RWPE1 (cell line): Measurements from ENCODE around the gene PPP6R3.
"Not testable (repeated sequence)": the region's sequence is repeated elsewhere in the genome, so short reads cannot be mapped to it uniquely, and the experiment has no call there.

Source experiments
- CTCF ChIA-PET: fragments of 350-600 bp; sonication (Branson Sonifier 250); formaldehyde crosslinking; extraction: SDS; loops from one replicate; lab custom pipeline; 2021; lab: Yijun Ruan, JAX
- POLR2A ChIA-PET: fragments of 400-600 bp; formaldehyde crosslinking; extraction: SDS; loops from one replicate; lab custom pipeline; 2020; ENCODE audit warnings: antibody characterized with exemption; ENCODE audit not compliant: low non-redundant PET; lab: Yijun Ruan, JAX
- DNase-seq: peaks from one replicate; pipeline ENCODE4 v3.0.0; 2012; ENCODE audit warnings: low spot score
- H3K27ac ChIP-seq: fragments of 450-650 bp; 2 replicates; pipeline ENCODE4 v1.5.1; 2017
- TF ChIP-seq, protein P1 (sequence below): fragments of 450-650 bp; conservative IDR thresholded peaks from 2 replicates; pipeline ENCODE4 v1.5.1; 2017; ENCODE audit warnings: low read depth, mild to moderate bottlenecking

Gene PPP6R3

DNA sequence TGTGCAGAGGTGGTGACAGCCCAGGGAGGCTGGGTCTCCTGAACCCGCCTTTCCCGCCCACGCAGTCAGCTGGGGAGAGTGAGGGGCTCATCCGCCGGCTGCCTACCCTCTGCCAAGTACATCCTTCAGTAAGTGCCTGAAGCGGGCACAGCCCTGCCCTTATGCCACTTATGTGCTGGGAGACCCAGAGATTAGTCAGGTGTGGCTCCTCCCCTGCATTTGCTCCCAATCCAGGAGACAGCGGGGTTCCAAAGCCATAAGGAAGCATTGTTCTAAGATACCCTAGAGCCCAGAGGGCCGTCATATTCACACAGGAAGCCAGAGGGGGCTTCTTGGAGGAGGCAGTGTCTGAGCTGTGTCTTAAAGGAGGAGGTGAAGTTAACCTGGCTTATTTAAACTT lies 5.8 kb upstream of the PPP6R3 start:
- TF ChIP-seq, protein P1, sequence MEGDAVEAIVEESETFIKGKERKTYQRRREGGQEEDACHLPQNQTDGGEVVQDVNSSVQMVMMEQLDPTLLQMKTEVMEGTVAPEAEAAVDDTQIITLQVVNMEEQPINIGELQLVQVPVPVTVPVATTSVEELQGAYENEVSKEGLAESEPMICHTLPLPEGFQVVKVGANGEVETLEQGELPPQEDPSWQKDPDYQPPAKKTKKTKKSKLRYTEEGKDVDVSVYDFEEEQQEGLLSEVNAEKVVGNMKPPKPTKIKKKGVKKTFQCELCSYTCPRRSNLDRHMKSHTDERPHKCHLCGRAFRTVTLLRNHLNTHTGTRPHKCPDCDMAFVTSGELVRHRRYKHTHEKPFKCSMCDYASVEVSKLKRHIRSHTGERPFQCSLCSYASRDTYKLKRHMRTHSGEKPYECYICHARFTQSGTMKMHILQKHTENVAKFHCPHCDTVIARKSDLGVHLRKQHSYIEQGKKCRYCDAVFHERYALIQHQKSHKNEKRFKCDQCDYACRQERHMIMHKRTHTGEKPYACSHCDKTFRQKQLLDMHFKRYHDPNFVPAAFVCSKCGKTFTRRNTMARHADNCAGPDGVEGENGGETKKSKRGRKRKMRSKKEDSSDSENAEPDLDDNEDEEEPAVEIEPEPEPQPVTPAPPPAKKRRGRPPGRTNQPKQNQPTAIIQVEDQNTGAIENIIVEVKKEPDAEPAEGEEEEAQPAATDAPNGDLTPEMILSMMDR: no peak
- DNase-seq: no peak
- no peak overlapping the region for H3K27ac ChIP-seq
- ChIA-PET POLR2A (no interaction called here), CTCF (no interaction called here)

DNA sequence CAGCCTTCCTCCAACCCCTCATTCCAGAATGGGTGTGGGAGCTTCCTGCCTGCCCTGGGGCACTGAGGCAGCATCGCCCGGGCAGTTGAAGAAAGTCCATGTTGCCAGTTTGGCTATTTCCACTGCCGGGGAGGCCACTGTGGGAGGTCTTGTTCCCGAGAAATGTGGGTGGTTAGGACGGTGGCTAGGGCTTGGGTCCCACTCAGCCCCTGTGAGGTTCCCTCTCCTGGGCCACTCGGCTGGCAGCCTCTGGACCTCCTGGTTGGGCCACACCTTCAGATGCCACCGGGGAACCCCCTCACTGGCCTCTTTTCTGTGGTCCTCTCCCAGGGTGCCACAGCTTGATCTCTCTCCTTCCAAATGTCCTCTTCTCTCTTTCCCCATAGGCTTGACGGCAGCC lies 5.1 kb upstream of the PPP6R3 start:
- CTCF ChIA-PET: interaction anchor here (1.1 kb wide), 1 partner anchor 70 kb away, joined by 4 read pairs; no protein-coding TSS in a partner anchor

DNA sequence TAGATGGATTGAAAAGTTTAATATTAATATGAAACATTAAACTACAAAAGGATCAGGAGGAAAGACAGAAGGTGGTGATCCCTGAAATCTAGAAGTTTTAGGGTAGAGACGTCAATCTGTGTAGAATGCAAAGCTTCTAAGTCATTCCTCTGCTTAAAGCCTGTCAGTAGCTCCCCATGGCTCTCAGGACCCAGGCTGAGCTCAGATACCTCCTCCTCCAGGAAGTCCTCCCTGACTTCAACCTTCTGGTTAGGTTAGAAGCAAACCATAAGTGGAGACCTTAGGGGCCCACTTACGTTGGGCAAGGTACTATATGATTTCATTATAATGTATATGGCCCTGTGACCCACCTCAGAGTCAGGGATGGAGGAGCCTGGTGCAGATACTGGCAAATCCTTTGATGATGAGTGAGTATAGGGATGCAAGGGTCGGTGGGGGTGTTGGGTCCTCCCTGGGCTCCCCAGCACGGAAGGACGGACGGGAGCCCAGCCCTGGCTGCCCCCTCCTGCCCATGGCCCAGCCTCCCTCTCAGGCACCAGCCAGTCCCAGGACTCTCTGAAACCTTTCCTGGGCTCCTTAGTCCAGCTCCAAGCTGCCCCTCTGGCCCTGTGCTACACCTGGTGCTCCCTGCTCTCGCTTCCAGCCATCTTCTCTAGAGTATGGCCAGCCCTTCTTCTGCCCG lies 3.2 kb upstream of the PPP6R3 start:
- TF ChIP-seq, protein P1: no peak
- ChIA-PET POLR2A (no interaction called here), CTCF (interaction anchor here (0.6 kb wide), 1 partner anchor 186 kb away, joined by 4 read pairs; the partner anchor contains the start of gene C11orf24)
- no peak for DNase-seq
- no peak overlapping the region for H3K27ac ChIP-seq

More for the DNA sequence above, 5.1 kb upstream of the PPP6R3 start:
- H3K27ac ChIP-seq: no peak overlapping the region
- POLR2A ChIA-PET: no interaction called here
- TF ChIP-seq, protein P1: no peak
- DNase-seq: no peak

DNA sequence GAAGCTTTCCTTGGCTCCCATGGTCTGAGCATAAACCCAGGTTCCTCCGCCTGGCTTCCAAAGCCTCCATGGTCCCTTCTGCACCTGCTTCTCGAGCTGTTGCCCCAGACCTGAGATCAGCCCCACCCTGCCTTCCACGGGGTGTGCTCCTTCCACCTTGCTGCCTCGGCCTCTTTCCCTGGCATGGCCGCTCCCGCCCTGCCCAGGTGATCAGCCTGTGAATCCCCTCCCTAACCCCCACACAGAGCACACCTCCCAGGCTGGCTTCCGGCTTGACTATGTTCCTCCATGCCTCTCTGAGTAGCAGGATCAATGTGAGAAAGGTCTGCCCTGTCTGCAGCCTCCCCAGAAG lies 2.7 kb upstream of the PPP6R3 start:
- ChIA-PET CTCF (no interaction called here), POLR2A (no interaction called here)
- TF ChIP-seq, protein P1: no peak
- DNase-seq: no peak
- H3K27ac ChIP-seq: no peak overlapping the region

DNA sequence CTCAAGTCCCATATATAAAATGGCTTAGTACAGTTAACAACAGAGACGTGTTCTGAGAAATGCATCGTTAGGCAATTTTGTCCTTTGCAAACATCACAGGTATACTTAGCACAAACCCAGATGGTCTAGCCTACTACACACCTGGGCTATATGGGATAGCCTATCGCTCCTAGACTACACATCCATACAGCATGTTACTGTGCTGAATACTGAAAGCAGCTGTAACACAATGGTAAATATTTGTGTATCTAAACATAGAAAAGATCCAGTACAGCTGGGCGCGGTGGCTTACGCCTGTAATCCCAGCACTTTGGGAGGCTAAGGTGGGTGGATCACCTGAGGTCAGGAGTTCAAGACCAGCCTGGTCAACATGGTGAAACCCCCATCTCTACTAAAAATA lies 2.2 kb upstream of the PPP6R3 start:
- H3K27ac ChIP-seq, POLR2A ChIA-PET, DNase-seq: not testable (repeated sequence)
- CTCF ChIA-PET: interaction anchor here (0.7 kb wide), 1 partner anchor 88 kb away, joined by 3 read pairs; no protein-coding TSS in a partner anchor

DNA sequence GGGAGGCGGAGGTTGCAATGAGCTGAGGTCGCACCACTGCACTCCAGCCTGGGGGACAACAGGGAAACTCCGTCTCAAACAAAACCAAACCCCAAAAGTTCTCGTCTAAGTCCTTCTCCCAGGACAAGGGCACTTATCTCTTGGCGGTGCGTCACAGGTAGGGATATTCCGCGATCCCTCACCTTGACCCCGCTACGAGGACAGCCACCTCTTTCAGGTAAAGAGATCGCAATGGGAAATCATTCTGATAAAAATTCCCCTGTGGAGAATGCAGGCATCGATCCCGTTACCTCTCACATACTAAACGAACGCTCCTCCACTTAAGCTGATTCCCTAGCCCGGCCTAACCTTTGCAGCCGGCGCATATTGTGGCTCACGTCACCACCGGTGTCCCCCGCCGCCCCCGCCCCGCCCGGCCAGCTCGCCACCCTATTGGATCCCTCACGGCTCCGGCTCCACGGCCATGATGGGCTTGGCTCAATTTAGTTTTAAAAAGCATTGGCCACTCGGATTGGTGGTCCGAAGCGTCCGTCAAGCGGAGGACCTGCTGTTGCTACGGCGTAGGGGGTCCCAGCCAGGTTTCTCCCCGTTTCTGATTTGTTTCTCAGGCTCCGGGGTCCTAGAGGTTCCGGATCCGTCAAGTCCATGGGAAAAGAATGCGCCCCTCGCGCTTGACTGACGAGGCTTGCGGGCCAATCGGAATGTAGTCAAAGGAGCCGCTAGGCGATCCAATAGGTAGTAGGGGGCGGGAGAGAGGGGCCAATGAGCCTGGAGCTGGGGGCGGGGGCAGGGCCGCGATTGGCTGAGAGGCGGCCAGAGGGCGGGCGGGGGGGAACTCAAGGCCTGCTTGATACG lies 439 bp upstream of the PPP6R3 start:
- TF ChIP-seq, protein P1: no peak
- ChIA-PET POLR2A (no interaction called here), CTCF (no interaction called here)
- peak; percentile 99 for DNase-seq
- peak overlapping the region; percentile 85 for H3K27ac ChIP-seq

DNA sequence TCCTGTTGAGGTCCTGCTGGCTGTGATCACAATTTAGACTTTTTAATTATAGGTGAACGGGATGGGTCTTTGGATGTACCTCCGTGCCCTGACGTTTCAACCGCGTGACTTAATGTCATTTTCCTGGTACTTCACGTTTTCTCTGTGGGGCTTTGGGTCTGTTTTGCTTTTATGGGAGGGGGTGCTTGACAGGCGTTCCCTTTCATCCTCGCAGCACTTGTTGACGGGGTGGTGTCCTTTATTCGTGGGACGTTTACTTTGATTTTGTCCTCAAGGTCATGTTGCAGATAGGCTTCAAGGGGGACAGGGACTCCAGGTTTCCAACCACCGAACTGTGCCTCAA lies 994 bp downstream of the PPP6R3 start:
- TF ChIP-seq, protein P1: no peak
- CTCF ChIA-PET: interaction anchor here (0.6 kb wide), 1 partner anchor 169 kb away, joined by 3 read pairs; no protein-coding TSS in a partner anchor
- peak overlapping the region; percentile 85 for H3K27ac ChIP-seq
- POLR2A ChIA-PET: no interaction called here
- DNase-seq: no peak
